COR-L47 (cell line): ENCODE results near the gene RRP12.
"Not testable (repeated sequence)": the region's sequence is repeated elsewhere in the genome, so short reads cannot be mapped to it uniquely, and the experiment has no call there.

Experiments
- DNase-seq: peaks from one replicate; lab custom pipeline; 2025; lab: John Stamatoyannopoulos, UW

RRP12 gene

DNA sequence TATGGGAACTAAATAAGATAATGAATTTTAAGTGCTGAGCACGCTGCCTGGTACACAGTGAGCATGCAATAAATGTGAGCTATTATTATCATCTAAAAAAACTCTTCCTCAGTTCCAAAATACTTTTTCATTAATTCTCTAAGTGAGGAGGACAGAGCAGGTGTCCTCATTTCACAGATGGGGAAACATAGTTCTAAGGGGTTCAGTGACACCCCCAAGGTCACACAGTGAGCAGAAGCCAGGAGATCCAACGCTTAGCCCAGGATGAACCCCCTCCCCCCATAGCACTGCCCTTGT, 6.8 kb upstream of the RRP12 start:
- DNase-seq: no peak

DNA sequence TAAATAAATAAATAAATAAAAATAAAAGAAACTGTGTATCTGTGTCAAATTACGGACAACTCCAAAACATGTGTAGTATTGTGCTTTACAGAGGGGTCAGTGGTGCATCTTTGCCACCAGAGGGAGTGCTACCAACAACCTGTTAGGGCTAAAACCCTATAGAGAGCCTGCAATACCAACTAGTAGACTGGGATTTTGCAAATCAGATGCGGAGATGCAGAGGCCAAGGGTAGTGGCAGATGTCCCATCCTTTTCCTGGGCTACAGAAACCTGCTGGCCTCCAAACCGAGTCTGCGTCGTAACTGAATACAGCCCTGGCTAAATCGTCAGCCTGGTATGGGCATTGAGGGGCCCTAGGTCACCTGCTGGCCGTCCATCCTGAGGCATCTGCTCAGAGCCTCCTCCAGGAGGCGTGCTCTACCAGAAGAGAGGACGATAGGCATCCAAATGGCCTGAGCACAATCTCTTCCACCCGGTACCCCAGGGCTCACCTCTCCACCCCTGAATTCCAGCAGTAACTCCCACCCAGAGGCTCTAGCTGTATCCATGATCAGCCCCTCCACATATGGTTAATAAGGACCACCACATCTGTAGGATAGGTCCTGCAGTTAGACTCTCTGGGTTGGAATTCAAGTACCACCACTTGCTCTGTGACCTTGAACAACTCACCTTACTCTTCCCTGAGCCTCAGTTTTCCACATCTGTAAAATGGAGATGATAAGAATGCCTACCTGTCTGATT, 6.2 kb upstream of the RRP12 start:
- peak; percentile 24 for DNase-seq

DNA sequence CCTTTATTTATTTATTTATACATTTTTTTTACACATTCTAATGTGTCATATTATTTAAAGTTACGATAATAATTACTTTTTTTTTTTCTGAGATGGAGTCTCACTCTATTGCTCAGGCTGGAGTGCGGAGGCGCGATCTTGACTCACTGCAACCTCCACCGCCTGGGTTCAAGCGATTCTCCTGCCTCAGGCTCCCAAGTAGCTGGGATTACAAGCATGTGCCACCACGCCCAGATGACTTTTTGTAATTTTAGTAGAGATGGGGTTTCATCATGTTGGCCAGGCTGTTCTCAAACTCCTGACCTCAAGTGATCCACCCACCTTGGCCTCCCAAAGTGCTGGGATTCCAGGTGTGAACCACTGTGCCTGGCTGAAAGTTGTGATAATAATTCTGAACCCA, 5.3 kb upstream of the RRP12 start:
- not testable (repeated sequence) for DNase-seq

DNA sequence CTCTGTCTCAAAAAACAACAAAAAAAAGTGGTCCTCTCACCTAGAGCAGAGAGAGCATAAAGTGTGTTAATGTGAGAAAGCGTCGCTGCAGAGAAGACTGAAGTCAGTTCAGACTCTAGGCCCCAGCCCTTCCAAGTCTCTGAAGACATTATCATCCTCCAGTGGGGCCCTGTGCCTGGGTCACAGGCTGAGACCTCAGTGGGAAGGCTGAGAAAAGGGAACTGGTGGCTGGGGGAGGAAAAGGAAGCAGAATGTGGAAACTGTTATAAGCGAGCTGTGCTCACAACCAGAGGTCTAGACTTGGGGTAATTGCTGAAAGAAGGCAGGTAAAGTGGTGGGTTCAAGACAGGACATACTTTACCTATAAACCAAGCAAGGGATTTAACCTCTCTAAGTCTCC, 4.9 kb upstream of the RRP12 start:
- no peak for DNase-seq

DNA sequence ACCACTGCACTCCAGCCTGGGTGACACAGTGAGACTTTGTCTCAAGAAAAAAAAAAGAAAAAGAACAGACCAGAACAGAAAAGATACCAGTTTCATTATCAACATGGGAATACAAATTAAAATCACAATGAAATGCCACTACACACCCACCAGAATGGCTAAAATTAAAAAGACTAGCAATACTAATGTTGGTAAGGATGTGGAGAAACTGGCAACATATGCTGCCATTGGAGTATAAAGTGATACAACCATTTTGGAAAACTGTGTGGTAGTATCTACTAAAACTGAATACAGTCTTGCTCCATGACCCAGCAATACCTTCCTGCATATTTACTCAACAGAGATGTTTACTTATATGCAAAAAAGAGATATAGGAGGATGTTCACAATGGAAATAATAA, 2.9 kb upstream of the RRP12 start:
- DNase-seq: no peak

DNA sequence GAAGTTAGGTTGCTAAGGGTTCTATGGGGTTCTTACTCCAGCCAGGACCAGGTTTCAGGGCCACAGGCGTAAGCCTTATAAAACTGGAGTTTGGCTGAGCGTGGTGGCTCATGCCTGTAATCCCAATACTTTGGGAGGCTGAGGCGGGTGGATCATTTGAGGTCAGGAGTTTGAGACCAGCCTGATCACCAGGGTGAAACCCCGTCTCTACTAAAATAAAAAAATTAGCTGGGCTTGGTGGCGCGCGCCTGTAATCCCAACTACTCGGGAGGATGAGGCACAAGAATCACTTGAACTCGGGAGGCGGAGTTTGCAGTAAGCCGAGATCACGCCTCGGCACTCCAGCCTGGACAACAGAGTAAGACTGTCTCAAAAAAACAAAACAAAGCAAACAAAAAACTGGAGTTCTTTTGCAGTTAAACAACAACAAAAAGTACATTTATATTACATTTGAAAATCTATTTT, 347 bp upstream of the RRP12 start:
- no peak for DNase-seq

DNA sequence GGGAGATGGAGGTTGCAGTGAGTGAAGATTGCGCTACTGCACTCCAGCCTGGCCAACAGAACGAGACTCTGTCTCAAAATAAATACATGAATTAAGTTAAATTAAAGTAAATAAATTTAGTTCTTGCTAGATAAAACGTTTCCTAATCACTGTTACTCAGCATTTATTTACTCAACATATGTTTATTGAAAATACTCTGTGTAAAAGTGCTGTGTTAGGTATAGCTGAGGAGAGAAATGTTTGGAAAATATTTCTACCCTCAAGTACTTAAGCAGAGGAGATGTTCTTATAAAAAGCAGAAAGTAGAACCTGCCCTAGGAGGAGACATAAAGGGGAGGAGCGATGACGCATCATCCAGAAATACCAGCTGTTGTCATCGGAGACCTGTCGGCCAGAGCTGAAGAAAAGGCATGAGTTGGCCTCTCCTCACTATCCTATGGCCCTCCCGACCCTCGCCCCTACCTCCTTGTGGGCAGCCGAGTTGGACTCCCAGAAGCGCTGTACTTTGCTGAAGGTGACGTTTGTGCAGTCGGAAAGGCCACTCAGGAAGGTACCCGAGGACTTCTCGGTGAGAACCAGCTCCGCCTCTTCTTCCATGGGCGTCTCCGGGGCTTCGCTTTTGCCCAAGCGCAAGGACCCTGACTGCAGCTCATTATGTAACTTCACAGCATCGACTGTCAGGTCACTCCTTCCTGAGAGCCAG, 1.1 kb downstream of the RRP12 start:
- no peak for DNase-seq

DNA sequence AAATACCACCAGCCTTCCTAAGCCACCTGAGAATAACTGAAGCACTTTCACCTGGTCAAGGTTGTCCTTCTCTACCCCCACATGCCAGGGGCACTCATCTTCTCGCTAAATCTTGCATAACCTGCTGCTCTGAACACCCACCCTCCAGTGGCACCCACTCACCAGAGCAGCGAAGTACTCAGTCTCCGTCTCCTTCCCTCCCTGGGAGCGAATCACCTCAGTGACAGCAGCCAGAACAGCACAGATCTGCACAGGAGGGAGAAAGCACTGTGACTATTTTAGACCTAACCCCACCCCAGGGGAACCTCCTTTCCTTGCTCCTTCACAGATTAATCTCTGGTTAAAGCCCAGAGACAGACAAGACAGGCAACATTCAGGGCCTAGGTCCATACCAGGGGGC, 5.1 kb downstream of the RRP12 start:
- DNase-seq: no peak

DNA sequence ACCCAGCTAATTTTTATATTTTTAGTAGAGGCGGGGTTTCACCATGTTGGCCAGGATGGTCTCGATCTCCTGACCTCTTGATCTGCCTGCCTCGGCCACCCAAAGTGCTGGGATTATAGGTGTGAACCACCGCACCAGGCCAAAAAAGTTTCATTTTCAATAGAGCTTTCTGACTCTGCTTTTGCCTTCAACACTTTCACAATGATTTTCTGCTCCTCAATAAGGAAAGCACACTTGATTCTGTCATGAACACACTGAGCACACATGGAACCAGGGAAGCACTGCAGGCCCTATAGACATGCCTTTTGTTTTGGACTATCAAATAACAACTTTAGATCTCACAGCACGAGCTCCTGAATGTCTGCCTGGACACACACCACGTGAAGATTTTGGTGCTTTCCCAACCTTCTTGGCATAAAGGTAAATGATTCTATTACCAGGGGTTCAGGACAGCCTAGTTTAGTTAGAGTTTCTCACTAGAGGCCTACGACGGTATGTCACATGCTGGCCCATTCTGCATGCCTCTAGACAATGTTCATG, 8.0 kb downstream of the RRP12 start:
- no peak for DNase-seq

DNA sequence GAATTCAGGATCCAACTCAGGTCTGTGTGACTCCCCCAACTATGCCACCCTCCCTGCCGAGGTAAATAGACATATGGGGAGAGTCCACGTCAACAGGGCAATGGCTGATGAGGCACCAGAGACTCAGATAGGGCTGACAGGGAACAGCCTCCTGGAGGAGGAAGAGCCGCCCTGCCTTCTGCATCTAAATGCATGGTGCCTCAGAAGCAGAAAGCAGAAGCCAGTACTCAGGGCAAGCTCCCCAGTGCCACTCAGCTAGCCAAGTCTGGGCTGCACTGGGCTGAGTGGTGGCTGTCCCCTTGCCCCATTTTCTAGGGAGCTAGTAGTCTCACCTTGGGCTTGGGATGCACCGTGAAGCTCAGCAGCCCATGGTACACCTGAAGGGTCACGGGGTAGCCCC, 11.0 kb downstream of the RRP12 start:
- DNase-seq: no peak

DNA sequence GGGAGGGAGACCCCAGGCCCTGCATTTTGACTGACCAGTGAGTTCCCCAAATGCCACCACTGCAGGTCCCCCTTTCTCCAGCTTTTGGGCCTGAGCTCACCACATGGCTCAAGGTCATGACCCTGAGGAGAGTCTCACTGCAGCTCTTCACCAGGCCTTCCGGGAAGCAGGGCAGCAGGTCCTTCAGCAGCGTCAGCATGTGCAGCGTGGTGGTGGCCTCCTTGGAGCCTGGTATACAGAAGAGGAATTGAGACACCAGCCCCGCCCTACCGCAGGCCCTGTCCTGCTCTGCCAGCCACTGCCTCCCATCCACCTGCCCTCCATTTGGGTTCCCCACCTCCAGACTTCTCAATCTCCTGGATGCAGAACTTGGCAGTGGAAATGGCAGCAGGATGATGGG, 13.0 kb downstream of the RRP12 start:
- DNase-seq: no peak

DNA sequence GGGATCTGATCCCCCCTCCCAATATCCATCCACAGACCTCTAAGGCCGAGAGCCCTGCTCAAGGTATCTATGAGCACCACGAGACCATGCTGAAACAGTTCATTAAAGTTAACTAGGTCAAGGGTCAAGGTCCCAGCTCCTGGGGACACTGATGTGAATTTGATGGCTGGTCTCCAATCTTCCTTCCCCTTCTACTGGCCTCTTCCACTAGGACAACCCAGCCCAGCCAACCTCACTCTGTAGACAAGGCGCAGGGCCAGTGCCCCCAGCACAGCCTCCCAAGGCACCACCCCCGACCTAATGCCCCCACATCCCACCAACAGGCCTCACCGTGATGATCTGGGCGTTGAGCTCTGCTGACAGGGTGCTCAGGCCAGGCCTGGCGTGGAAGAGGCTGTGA, 15.6 kb downstream of the RRP12 start:
- DNase-seq: no peak

DNA sequence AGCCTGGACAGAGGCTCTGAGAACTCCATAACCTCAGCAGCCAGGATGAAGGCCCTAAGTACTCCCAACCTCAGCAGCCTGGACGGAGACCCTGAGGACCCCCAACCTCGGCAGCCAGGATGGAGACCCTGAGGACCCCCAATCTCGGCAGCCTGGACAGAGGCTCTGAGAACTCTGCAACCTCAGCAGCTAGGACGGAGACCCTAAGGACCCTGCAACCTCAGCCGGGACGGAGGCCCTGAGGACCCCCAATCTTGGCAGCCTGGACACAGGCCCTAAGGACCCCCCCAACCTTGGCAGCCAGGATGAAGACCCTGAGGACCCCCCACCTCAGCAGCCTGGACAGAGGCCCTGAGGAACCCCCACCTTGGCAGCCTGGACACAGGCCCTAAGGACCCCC, 16.5 kb downstream of the RRP12 start:
- DNase-seq: no peak

DNA sequence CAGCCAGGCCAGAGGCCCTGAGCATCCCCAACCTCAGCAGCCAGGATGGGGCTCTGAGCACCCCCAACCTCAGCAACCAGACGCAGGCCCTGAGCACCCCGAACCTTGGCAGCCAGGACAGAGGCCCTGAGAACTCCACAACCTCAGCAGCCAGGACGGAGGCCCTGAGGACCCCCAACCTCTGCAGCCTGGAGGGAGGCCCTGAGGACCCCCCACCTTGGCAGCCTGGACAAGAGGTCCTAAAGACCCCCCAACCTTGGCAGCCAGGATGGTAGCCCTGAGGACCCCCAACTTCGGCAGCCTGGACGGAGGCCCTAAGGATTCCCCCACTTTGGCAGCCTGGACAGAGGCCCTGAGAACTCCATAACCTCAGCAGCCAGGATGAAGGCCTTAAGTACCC, 17.0 kb downstream of the RRP12 start:
- no peak for DNase-seq

DNA sequence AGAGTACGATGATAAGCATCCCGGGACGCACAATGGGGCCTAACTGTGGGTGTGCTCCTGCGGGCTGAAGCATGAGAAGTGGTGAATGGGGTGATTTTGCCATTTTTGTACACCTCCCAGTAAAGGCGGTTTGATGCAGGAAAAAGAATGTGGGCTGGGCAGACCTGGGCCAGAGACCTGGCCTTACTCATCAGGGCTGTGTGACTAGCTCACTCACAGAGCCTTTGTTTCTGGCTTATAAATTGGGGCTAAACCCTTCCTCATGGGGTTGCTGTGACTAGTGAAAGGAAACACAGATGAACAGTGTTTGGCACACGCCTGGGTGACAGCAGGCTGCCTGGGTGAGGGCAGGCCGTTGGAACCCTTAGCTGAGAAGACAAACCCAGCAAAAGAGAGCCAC, 18.0 kb downstream of the RRP12 start:
- no peak for DNase-seq

DNA sequence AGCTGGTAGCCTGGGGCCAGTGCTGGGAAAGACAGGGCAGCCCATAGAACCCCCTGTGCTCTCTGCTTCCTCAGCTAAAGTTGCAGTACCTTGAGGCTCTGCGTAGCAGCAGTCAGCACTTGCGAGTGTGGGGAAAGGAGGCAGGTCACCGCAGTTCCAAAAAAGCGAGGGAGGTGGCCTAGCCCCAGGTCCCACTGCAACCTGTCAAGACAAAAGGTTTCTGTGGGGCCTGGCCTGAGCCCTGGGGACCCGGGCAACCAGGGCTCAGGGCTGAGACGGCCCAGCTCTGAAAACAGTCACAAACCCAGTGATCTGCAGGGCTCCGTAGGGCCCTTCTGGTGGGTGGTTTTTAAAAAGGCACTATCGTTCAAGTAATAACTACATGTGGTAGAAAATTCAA, 19.5 kb downstream of the RRP12 start:
- no peak for DNase-seq

DNA sequence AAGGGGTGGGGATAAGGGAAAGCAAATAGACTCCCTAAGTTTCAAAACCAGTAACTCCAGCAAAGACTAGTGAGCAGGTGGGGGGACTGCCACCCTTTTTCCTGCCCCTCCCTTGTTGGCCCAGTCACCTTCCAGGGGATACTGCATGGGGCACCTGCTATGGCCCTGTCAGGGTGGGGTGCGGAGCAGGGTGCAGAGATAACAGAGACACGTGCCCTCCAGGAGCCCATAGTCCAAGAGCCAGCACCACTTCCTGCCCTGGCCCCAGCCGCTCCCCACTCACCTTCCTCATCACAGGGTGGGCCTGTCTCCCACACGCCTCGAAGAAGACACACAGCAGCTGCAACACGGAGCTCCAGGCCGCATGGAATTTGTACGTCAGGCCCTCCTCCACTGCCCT, 20.6 kb downstream of the RRP12 start:
- DNase-seq: no peak

DNA sequence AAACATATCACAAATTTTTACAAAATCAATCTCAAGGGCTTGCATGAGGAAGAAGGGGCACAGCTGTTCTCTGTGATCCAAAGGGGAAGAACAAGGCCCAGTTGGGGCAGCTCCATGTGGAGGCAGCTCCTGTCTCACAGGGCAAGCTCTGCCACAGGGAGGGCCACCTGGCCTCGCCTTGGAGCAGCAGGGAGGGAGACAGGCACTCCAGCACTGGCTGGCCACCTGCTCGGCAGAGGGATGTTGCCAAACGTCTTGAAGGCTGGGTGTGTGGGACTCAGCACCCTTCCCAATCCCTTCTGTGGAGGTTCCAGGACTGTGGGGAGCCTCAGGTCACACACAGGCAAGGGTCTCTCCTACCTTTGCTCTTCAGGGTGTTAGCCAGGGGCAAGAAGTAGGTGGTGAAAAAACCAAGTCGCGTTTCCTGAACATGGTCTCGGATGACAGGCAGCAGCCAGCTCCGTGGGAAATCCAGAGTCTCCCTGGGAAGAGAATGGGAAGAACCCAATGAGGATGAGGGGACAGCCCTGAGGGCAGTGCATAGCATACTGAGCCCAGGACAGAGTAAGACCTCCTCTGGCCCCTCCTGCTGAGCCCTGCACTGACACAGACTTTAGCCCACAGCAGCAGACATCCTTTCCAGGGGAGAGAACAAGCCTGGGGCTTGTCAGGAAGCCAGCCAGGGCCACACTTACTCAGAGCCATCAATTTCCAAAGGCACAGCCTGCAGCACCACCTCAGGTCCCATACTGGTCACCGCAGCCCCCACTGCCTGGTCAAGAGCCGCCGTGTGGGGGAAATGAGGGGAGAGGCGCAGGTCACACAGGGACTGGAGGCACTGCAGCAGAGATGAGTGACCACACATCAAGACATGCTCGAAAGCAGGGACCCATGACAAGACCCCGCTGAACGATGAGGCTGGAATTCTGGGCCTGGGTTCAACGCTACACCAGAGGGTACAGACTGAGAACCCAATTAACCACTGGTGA, 21.9 kb downstream of the RRP12 start:
- DNase-seq: no peak

DNA sequence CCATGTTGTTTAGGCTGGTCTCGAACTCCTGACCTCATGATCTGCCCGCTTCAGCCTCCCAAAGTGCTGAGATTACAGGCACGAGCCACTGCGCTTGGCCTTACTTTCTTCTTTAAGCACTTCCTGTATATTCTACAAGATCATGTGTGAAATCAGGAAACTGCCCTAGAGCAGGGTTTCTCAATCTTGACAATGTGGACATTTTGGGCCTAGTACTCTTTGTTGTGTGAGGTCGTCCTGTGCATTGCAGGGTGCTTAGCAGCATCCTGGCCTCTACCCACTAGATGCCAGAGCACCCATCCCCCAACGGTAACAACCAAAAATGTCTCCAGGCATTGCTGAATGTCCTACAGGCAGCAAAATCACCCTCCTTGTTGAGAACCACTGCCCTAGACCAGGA, 24.7 kb downstream of the RRP12 start:
- DNase-seq: no peak

DNA sequence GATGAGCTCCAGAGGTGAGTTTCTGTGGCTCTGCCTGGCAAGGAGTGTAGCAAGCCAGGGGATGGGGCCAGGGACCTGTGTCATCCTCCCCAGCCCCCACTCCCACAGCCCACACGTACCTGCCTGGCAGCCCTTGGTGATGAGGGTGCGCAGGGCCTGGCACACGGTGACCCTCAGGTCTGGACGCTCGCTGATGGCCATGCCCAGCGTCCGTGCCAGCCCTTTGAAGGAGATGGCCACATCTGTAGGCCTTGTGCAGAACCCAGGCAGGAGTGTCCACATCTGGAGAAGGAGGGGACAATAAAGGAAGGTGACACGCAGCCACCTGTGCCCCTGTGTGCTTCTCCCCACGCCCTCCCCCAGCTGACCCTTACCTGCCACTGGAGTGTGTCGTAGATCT, 27.7 kb downstream of the RRP12 start:
- no peak for DNase-seq

DNA sequence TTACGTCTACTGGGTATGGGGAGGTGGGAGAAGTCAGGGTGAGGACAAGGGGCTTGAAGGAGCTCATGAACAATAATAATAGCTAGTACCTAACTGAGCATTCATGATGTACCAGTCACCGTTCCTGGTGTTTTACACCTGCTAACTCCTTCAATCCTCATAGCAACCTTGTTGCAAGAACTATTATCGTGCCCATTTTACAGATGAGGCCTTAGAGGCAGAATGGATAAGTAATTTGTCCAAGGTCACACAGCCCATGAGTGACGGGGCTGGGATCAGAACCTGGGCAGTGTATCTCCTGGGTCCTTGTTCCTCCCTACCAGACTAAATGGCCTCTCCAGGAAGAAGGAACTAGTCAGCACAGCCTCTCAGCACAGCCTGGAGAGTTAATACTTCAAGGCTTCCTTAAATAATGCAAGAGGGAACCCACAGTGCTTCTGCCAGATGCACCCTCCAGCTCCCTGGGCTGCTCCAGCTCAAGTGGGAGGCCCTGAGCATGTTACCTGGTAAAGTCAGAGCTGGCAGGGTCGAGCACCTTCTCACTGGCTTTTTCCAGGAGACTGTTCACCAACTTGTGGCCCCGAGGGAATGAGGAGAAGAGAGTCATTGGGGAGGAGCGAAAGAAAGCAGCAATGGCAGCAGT, 28.8 kb downstream of the RRP12 start:
- DNase-seq: no peak

DNA sequence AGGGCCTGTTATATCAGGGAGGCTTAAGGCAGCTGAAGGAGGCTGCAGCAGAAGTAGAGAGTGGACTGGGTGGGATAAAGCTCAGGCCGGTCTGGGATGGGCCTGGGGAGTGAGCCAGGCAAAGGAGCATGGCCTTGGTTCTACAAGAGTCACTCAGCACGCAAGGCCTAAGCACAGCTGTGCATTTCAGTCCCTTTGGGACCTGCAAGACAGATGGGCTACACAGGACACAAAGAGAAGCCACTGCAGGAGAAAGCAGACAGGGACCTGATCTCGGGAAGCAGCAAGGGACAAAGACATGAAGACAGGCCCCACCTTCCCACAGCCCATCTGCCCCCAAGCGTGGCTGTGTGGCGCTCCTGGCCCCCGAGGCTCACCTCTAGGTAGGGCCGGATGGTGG, 29.4 kb downstream of the RRP12 start:
- DNase-seq: no peak
